HG02870 (cell line): ENCODE results near the gene SLC8A2.

Experiments used
- ATAC-seq: cut with Tn5 transposase; IDR thresholded peaks from one replicate; pipeline ENCODE4 v1.9.1; 2021; ENCODE audit warnings: mild to moderate bottlenecking, moderate library complexity; ENCODE audit not compliant: unreplicated experiment

Gene SLC8A2

GRCh38 chr19:47433121-47433520 is 38.6 kb downstream of the SLC8A2 start:
- no peak for ATAC-seq

GRCh38 chr19:47432499-47432898 is 39.2 kb downstream of the SLC8A2 start:
- no peak for ATAC-seq

GRCh38 chr19:47432091-47432490 is 39.6 kb downstream of the SLC8A2 start:
- no peak for ATAC-seq

GRCh38 chr19:47430041-47430802 is 41.5 kb downstream of the SLC8A2 start:
- ATAC-seq: no peak

DNA sequence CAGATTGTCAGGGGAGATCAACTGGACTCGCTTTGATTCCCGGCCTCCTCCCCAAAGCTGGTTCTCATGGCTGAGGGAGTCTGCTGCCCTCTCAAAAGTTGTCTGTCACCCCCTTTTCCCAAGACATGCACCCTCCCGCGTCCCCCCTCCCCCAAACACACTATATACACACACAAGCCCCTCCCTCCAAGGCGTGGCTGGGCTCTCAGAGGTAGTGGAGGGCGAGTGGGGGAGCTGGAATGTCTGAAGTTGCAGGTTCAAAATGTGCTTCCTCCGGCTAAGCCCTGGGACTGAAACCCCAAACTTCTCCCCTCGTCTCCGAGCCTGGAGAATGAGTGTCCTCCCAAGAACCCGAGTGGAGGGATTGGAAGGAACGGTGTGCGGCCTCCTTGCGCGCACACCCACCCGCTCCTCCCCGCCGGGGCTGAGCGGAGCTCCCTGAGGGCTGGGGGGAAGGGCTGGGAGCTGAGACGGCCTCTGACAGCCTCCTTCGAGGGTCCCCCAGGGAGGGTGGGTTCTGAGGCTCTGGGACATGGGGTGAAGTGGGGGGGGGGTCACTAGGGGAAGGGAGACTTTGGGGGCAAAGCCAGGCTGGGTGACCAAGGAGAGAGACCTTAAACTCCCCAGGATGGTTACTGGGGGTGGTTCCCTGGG is 42.4 kb downstream of the SLC8A2 start:
- ATAC-seq: no peak

DNA sequence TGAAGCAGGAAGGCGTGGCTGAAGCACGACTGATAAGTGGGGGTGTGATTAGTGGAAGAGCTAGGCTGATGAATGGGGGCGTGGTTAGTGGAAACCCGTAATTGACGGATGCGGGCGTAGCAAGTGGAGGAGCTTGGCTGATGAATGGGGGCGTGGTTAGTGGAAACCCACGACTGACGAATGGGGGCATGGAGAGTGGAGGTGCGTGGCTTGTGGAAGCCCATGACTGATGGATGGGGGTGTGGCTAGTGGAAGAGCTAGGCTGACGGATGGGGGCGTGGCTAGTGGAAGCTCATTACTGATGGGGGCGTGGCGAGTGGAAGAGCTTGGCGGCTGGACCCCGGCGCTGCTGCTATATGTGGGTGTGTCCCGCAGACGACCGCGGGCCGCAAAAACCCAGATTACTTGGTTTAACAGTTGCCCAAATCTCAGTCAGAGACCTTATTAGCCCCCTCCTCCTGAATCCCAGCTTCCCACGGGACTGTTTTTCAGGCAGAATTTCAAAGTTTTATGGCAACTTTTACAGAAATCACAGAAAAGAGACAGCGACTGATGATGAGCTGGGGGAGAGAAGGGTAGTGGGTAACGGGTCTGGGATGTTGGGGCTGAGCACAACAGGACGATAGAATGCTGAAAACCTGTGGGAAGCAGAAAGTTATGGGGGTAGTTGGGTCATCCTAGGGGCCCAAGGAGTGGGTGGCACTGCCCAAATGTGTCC is 43.4 kb downstream of the SLC8A2 start:
- no peak for ATAC-seq

- ATAC-seq: no peak
Observed at GRCh38 chr19:47427241-47428176, 44.2 kb downstream of the SLC8A2 start.

DNA sequence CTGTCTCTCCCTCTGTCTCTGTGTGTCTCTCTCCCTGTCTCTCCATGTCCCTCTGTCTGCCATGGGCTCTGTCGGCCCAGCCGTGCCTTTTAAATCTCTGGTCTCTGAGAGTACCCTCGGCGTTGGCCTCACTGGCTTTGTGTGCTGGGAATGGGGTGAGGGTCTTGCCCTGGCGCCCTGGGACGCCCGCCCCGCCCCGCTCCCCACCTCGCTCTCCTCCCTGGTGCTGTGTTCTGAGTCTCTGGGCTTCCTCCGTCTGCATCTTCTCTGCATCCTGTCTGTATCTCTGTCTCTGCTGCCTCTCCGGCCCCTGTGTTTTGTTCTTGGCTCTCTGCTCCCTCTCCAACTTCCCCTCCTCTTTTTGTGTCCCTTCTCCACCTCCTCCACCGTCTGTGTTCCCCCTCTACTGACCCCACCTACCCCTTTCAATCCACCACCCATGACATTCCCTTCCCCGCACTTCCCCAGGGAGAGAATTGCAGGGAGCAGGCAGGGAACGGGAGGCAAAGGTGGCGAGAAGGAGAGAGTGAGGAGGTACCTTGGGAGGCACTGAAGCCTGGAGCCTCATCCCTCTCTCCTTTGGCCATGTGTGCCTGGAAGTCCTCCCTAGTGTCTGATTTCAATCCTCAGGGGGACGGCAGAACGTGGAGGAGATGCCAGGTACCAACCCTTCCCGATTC is 48.4 kb downstream of the SLC8A2 start:
- no peak for ATAC-seq

DNA sequence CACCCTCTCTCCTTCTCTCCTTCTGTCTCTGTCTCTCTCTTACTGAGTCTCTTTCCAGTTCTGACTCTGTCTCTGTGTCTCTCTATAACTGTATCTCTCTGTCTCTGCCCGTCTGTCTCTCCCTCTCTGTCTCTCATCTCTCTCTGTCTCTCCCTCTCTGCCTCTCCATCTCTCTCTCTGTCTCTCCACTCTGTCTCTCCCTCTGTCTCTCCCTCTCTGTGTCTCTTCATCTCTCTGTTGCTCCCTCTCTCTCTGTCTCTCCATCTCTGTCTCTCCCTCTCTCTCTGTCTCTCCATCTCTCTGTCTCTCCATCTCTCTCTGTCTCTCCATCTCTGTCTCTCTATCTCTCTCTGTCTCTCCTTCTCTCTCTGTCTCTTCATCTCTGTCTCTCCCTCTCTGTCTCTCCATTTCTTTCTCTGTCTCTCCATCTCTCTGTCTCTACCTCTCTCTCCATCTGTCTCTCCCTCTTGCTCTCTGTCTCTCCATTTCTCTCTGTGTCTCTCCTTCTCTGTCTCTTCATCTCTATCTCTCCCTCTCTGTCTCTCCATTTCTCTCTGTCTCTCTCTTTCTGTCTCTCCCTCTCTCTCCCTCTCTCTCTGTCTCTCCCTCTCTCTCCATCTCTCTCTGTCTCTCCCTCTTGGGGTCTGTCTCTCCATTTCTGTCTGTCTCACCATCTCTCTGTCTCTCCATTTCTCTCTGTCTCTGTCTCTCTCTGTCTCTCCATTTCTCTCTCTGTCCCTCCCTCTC is 49.1 kb downstream of the SLC8A2 start:
- ATAC-seq: no peak

- ATAC-seq: no peak
Observed at GRCh38 chr19:47421844-47422395, 49.8 kb downstream of the SLC8A2 start.

GRCh38 chr19:47421244-47421786 is 50.4 kb downstream of the SLC8A2 start:
- no peak for ATAC-seq

DNA sequence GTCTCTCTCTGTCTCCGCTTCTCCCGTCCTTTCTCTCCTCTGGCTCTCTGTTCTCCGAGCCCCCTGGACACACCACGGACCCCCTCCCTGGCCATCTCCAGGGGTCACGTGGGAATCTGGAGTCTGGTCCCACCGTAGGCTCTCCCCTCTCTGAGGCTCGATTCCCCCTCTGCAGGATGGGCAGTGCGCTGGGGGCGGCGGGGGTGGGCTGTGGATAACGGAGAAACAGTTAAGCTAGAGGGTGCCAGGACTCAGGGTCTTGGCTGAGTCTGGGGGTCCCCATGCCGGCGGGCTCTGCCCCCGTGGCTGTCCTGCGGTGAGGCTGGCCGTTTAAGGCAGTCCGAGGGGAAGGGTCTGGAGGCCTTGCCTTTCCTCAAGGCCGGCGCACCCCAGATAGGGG is 51.9 kb downstream of the SLC8A2 start:
- ATAC-seq: no peak

- ATAC-seq: no peak
Observed at GRCh38 chr19:47419030-47419783, 52.5 kb downstream of the SLC8A2 start, which contains the start of gene MEIS3. TSS of gene MEIS3 (minus strand) at chr19:47419527. CDS start at chr19:47419081, 446 bp downstream.

DNA sequence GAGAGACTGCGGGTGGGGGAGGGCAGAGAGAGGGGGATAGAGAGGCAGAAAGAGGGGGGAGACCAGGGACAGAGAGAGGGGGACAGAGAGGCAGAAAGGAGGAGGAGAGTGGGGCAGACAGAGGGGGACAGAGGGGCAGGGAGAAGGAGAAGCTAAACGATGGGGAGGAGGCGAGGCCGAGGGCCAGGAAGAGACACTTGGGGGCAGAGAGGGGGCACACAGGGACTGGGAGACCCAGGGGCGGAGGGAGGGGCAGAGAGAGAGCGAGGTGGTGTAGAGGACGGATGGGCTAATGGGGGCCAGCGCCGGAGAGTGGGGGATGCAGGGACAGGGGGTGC is 53.0 kb downstream of the SLC8A2 start:
- ATAC-seq: no peak

- no peak for ATAC-seq
Observed at GRCh38 chr19:47417746-47418691, 53.7 kb downstream of the SLC8A2 start.

- no peak for ATAC-seq
Observed at GRCh38 chr19:47417107-47417745, 54.5 kb downstream of the SLC8A2 start.

DNA sequence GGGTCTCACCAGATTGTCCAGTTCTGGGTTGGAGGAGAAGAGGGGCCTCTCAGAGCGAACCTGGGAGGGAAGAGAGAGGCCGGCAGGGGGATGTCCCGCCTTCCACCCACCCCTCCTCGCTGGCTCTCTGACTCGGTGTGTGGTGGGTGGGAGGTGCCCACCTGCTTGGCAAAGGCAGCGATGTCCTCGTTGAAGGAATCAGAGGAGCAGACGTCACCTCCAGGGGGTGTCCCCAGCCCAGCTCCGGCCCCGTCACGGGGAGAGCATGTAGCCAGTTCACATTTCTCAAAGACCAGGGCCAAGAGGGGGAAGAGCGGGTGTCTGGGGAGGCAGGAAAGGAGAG is 55.1 kb downstream of the SLC8A2 start:
- no peak for ATAC-seq
